Uterus (tissue), 2 donors: ENCODE data around the gene TCF12.

Experiments
- POLR2A ChIP-seq, 2 donors: fragments of 450-650 bp; IDR thresholded peaks; one replicate each; pipeline ENCODE4 v1.6.1; 2016; ENCODE audit warnings: antibody characterized with exemption in 2 of 2, mild to moderate bottlenecking in 1 of 2, moderate library complexity in 1 of 2
- TF ChIP-seq, protein P1 (sequence below), 4 experiments: fragments of 200-600 bp in 2 of 4; fragments of 450-650 bp in 2 of 4; sonication (generic) in 2 of 4; IDR thresholded peaks; one replicate each; pipeline ENCODE4 v1.5.1; 2016 to 2019; ENCODE audit warnings: antibody characterized with exemption in 4 of 4, mild to moderate bottlenecking in 2 of 4, moderate library complexity in 1 of 4

DNA sequence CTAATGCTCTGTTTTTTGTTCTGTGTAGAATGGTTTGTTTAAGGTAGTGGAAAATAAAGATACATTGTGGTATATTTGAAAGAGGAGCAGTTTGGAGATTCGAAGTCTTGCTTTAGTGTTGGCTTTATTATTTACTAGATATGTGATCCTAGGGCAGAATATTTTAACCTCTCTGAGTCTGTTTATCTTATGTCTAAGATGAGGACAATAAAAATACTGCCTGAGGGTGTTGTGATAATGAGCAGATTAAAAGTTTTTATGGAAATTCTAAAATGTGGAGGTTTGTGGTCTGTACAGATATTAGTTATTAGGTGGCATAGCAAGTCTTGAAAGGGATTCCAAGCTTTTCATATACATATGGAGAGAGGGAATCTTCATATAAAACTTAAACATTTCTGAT lies 15.0 kb downstream of the TCF12 start:
- TF ChIP-seq, protein P1, sequence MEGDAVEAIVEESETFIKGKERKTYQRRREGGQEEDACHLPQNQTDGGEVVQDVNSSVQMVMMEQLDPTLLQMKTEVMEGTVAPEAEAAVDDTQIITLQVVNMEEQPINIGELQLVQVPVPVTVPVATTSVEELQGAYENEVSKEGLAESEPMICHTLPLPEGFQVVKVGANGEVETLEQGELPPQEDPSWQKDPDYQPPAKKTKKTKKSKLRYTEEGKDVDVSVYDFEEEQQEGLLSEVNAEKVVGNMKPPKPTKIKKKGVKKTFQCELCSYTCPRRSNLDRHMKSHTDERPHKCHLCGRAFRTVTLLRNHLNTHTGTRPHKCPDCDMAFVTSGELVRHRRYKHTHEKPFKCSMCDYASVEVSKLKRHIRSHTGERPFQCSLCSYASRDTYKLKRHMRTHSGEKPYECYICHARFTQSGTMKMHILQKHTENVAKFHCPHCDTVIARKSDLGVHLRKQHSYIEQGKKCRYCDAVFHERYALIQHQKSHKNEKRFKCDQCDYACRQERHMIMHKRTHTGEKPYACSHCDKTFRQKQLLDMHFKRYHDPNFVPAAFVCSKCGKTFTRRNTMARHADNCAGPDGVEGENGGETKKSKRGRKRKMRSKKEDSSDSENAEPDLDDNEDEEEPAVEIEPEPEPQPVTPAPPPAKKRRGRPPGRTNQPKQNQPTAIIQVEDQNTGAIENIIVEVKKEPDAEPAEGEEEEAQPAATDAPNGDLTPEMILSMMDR (IDR thresholded peaks at IDR 0.05) = no peak
- no peak for TF ChIP-seq POLR2A (IDR thresholded peaks at IDR 0.05)
